DMS53 treated with DMSO at 0.1 percent for 48 hours (cell line): ENCODE measurements around the gene GCC1.
A peak's percentile ranks its signal among the peaks of the same experiment; 100 is the strongest.

Source experiments
- DNase-seq: peaks from one replicate; lab custom pipeline; 2025; ENCODE audit not compliant: unreplicated experiment; lab: John Stamatoyannopoulos, UW

GCC1 gene

DNA sequence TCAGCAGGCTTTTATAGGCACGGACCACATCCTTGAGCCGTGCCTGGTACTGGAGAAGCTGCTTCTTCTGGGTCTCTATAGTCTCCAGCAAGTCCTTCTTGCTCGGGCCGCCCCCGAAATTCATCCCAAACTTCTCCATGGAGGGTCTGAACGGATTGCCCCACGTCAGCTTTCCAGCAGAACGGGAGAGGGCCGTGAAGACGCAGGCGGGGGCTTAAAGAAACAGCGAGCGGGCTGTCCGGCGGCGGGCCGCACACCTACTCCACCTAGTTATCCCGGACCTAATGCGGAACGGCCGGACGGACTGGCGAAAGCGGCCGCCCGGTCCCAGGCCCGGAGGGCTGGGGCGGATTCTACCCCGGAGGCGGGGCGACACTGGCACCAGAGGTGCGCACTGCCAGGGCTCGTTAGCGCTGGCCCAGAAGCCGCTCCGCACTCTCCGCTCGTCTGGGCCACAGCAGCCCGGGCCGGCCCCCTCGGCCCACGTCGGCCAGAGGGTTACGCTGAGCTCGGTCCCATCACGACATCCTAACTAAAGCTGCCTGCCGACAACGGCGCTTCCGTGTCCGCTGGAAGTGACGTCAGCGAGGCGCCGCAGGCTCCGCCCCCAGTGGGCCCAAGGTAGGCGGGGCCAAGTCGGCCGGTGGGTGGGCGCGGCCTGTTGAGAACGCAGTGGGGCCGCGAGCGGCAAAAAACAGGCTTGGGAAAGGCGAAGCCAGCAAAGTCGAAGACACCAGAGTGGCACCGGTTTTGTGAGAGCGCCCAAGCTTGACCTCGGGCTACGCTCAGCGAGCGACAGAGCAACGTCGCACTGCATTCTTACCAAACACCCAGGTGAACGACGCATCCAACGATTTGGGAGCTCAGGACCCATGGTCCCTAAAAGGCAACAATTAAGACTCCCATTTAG, at the start of gene GCC1:
GCC1 (minus strand) TSS at position 553 of the 910 bp plus-strand sequence; CDS start at position 139, 414 bp downstream.
- peak; percentile 78 for DNase-seq

DNA sequence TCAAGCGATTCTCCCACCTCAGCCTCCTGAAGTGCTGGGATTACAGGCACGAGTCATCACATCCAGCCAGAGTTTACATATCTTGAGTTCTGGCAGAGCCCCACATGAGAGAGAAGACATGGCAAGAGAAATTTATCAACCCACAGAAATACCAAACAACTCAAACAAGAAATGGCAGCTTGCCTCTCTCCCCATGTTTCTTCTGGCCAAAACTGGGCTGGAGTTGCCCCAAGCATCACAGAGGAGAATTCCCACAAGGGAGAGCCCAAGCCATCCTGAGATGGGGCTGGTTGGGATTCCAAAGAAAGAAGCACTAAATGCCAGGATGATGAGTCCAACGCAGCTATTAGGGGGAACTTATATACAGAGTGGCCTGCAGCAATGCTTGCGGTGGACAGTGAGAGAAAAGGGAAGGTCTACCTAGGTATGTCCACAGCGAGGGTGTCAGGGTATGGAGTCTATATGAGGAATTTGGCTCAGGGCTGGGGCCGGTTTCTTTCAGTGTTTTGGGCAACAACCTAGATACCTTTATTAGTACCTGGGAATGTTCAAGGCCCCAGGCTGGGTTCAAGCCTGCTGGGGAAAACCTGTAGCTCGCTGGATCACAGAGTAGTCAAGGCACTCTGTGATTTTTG, 47.0 kb upstream of the GCC1 start:
- no peak for DNase-seq

- peak; percentile 67 for DNase-seq
Observed at GRCh38 chr7:127629268-127629854, 44.0 kb upstream of the GCC1 start.

DNA sequence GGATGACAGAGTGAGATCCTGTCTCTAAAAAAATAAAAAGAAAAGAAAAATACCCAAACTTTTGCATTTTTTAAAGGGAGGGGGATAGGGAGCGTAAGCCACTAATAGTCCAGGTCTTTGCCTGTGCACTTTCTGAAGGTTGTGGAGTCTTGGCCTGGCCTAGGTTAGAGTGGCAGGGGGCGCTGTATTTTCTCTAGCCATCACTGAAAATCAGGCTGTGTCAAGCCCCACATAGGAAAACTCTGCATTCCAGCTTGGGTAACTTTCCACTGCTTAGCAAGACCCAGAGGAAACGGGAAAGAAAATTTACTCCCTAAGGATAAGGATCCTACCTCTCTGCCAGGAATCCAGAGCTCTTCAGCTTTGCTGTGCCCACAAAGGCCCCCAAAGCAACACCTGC, 43.0 kb upstream of the GCC1 start:
- DNase-seq: no peak

DNA sequence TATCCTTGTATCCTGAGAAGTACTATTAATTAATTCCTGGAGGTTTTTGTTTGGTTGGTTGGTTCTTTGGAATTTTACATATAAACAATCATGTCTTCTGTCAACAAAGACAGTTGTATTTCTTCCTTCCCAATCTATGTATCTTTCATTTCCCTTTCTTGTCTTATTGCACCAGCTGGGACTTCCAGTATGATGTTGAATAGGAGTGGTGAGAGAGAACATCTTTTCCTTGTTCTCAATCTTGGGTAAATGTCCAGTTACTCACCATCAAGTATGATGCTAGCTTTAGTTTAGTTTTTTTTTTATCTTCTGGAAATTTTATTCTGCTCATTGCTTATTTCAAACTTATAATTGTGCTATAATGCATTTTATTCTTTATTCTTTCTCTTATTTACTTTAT, 39.9 kb upstream of the GCC1 start:
- DNase-seq: no peak

DNA sequence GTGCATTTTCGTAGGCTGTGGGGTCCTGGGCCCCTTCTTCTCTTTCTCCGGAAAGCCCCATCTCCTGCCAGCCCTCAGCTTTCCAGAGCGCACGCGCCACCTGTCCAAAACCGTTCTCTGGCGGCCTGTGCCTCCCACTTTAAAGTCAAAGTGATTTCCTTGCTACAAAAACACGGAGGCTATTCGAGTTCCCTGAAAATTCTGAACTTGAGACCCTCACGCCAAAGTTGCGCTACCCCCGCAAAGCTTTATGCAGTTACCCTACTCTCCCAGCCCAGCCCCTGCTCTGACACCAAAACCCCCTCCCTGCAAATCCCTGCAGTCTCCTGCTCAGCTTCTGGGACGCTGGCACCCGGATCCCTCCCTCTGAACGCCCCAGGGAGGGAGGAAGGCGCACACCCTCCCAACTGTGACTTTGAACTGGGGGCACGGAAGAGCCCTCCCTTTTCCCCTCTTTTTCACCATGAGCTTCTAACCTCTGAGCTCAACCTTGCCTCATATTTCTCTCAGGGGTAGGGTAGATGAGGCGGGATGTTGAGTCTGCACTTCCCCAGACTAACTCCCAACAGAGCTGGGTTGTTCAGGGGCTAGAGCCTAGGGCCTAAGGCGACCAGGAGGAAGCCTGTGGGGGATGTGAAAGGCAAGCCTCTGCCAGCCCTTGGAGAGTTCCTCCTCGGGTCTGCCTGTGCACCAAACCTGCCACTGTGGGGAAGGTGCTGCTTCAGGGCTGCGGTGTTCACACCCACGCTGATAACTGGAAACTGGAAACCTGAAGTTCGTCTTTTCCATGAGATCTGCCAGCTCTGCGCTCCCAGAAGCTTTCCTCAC, 35.2 kb upstream of the GCC1 start:
- DNase-seq: no peak

- DNase-seq: no peak
Observed at GRCh38 chr7:127619681-127620405, 34.4 kb upstream of the GCC1 start.

DNA sequence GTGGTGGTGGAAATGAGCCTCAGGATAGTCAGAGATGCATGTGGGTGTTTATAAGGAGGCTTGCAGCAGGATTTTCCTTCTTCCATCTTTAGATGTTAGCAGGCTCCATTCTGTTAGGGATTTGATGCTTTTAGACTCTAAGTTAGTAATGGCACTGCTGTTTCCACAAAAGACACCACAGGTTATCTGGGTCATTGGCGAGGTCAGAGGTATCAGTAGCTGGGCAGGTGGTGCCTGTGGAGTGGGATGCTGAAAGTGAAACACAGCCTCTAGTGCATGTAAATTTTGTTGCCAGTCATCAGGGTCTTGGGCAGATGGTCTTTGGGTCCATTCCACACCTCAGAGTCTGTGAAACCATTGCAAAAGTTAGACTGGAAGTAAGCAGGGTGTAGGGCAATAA, 33.4 kb upstream of the GCC1 start:
- DNase-seq: no peak

GRCh38 chr7:127618042-127618441, 32.6 kb upstream of the GCC1 start, which contains the start of gene PAX4:
Gene PAX4 (minus strand): TSS chr7:127618142. CDS start chr7:127615928, 2,214 bp downstream.
- DNase-seq: no peak

- DNase-seq: no peak
Observed at GRCh38 chr7:127616724-127617123, 31.3 kb upstream of the GCC1 start.

- no peak for DNase-seq
Observed at GRCh38 chr7:127612263-127612662, 26.9 kb upstream of the GCC1 start.

- no peak for DNase-seq
Observed at GRCh38 chr7:127609297-127609696, 23.9 kb upstream of the GCC1 start.

GRCh38 chr7:127608446-127608845, 23.1 kb upstream of the GCC1 start:
- DNase-seq: no peak

DNA sequence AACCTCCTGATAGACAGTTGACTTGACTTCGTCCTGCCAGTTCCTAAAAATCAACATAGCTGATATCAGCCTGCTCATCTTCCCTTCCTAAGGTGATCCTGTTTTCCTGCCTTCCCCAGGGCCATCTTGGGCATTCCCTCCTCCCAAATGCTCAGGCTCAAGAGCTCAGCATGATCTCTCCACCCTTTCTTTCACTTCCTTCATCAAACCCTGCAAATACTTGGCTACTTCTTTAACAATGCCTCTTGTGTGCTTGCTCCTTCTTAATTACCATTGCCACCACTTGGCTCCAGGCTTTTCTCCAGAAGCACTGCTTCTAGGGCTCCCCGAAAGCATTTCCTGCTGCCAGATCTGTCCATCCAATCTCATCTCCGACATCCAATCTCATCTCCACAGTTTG, 15.5 kb upstream of the GCC1 start:
- DNase-seq: no peak

- DNase-seq: no peak
Observed at GRCh38 chr7:127598318-127598717, 12.9 kb upstream of the GCC1 start.

GRCh38 chr7:127595737-127596136, 10.3 kb upstream of the GCC1 start:
- DNase-seq: no peak

DNA sequence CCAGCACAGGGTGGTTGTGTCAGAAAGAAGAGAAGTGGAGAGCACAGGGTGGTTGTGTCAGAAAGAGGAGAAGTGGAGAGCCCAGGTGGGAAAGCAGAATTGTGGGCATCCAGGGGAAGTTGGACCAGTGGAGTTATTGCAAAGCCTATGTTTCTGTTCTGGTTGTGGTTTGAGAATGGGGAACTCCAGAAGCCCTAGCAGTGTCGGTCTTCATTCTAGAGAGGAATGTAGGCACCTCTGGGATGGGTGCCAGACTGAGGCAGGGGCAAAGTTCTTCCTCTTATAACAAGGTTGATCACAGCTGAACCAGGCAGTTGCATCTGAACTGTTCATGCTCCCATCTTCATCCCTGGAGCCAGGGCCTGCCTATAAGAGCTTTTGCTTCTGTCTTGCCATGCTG, 9.1 kb upstream of the GCC1 start:
- DNase-seq: no peak

GRCh38 chr7:127592550-127592949, 7.2 kb upstream of the GCC1 start:
- DNase-seq: no peak

DNA sequence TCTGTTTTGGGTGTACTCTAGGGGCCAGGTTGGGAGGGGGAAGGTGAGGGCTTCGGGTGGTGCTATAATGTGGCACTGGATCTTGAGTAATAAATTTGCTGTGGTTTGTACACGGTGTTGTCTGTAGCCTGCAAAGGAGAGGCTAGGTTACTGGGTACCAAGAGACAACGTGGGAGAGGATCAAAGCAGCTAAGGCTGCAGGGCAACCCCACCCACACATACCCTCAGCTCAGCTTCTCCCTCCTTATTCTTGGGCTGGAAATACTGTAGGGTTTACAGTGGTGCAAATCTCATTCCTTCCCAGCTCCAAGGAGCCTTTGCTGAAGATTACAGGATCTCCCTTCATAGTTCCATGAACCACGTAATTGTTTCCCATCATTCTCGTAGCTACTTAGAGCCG, 6.2 kb upstream of the GCC1 start:
- DNase-seq: no peak

- no peak for DNase-seq
Observed at GRCh38 chr7:127591189-127591588, 5.8 kb upstream of the GCC1 start.
